ENCODE measurements around the gene KISS1R. TPM values are rescaled to one million over a fixed set of nuclear protein-coding genes. Genes with fewer than 3 reads are reported as not detected.
A peak's percentile ranks its signal among the peaks of the same experiment; 100 is the strongest.

Gene KISS1R
- under 1 TPM in 2 of 3 donors, not detected in 1; 0.15 to 0.33 TPM for total RNA-seq

- peaks cover 14 to 31% of the 10 kb centered on the region in 2 donors for H3K4me1 ChIP-seq
- H3K36me3 ChIP-seq: no peaks in the 10 kb centered on the region
- DNase-seq (ENCODE audit: low spot score in 2 of 2): no peak
- peaks cover 19 to 36% of the 10 kb centered on the region in 2 donors for H3K27me3 ChIP-seq
- H3K27ac ChIP-seq: no peak within 1 kb of the TSS
- H3K4me3 ChIP-seq: peak within 1 kb of the TSS; percentile 13 to 71 (median 47)
- no peak for TF ChIP-seq POLR2A (IDR thresholded peaks at IDR 0.05)
- TF ChIP-seq POLR2AphosphoS5 (IDR thresholded peaks at IDR 0.05): no peak
- TF ChIP-seq CTCF (IDR thresholded peaks at IDR 0.05): peak in 1 of 3 donors; percentile 33
- intact Hi-C loops (cut with DNase I; ENCODE audit: low total_unique reads): loop anchor here (5.0 kb wide), 2 partner anchors 60 to 150 kb away; partner anchors contain the start of gene CFD
- H3K9me3 ChIP-seq: no peaks in the 10 kb centered on the region
Observed at GRCh38 chr19:917323-918151, at the start of gene KISS1R. KISS1R (plus strand) TSS chr19:917333; CDS start chr19:917503, 170 bp downstream.

- no peak for DNase-seq (ENCODE audit: low spot score in 2 of 2)
- H3K27me3 ChIP-seq: no peaks in the 10 kb centered on the region
- H3K4me1 ChIP-seq: no peaks in the 10 kb centered on the region
- no peak for TF ChIP-seq CTCF (IDR thresholded peaks at IDR 0.05)
- no peak for TF ChIP-seq POLR2AphosphoS5 (IDR thresholded peaks at IDR 0.05)
- TF ChIP-seq POLR2A (IDR thresholded peaks at IDR 0.05): no peak
- no peaks in the 10 kb centered on the region for H3K36me3 ChIP-seq
- no peak overlapping the region for H3K4me3 ChIP-seq
- intact Hi-C loops (cut with DNase I; ENCODE audit: low total_unique reads): no loop called here
- peak overlapping the region; percentile 87 to 93 for H3K27ac ChIP-seq
- H3K9me3 ChIP-seq: no peaks in the 10 kb centered on the region
Observed at GRCh38 chr19:867855-868457, 49.2 kb upstream of the KISS1R start.

- intact Hi-C loops (cut with DNase I; ENCODE audit: low total_unique reads): no loop called here
Observed at GRCh38 chr19:868458-869244, 48.5 kb upstream of the KISS1R start.

GRCh38 chr19:869245-870177 lies 47.6 kb upstream of the KISS1R start:
- no peak for DNase-seq (ENCODE audit: low spot score in 2 of 2)
- intact Hi-C loops (cut with DNase I; ENCODE audit: low total_unique reads): no loop called here
- Histone ChIP-seq H3K36me3 (no peaks in the 10 kb centered on the region), H3K27ac (peak overlapping the region; percentile 87 to 93), H3K4me1 (no peaks in the 10 kb centered on the region), H3K4me3 (no peak overlapping the region), H3K27me3 (no peaks in the 10 kb centered on the region), H3K9me3 (no peaks in the 10 kb centered on the region)
- no peak for TF ChIP-seq CTCF (IDR thresholded peaks at IDR 0.05)
- TF ChIP-seq POLR2A (IDR thresholded peaks at IDR 0.05): no peak
- TF ChIP-seq POLR2AphosphoS5 (IDR thresholded peaks at IDR 0.05): peak; percentile 30 to 32 (median 31)

More at GRCh38 chr19:868458-869244, 48.5 kb upstream of the KISS1R start:
- no peak for TF ChIP-seq CTCF (IDR thresholded peaks at IDR 0.05)
- TF ChIP-seq POLR2AphosphoS5 (IDR thresholded peaks at IDR 0.05): no peak
- TF ChIP-seq POLR2A (IDR thresholded peaks at IDR 0.05): no peak
- Histone ChIP-seq H3K4me1 (no peaks in the 10 kb centered on the region), H3K4me3 (no peak overlapping the region), H3K27me3 (no peaks in the 10 kb centered on the region), H3K27ac (peak overlapping the region; percentile 87 to 93), H3K9me3 (no peaks in the 10 kb centered on the region), H3K36me3 (no peaks in the 10 kb centered on the region)
- DNase-seq (ENCODE audit: low spot score in 2 of 2): no peak
